T-helper 1 cell treated with Interleukin-12 subunit alpha and Interleukin-12 subunit beta and Interleukin-4 antibody, amounts not matched to agents 30 ng/mL and 1 ng/mL, for 36 hours (primary cell): ENCODE data around the gene GNAI3. TPM values are rescaled to one million over a fixed set of nuclear protein-coding genes. Genes with fewer than 3 reads are reported as not detected.

Experiments used
- intact Hi-C: fragments of 100-400 bp; cut with micrococcal nuclease; formaldehyde crosslinking; loops from one replicate; pipeline ENCODE4 v1.15.1; 2024
- total RNA-seq: library from RNA; stranded (reverse); gene quantifications from 2 replicates; pipeline ENCODE4 v1.2.3, GENCODE V29; 2022

Gene GNAI3
- total RNA-seq, 1 donor from 2014 or later = 10.0 TPM

GRCh38 chr1:109589177-109589576, 40.8 kb downstream of the GNAI3 start:
- intact Hi-C loops = no loop called here

- intact Hi-C loops = no loop called here
These were observed 41.3 kb downstream of the GNAI3 start for GRCh38 chr1:109589679-109590078.

GRCh38 chr1:109592916-109593315, 44.5 kb downstream of the GNAI3 start:
- intact Hi-C loops = no loop called here

- intact Hi-C loops = no loop called here
These were observed 47.1 kb downstream of the GNAI3 start for GRCh38 chr1:109595531-109595930.

- intact Hi-C loops = no loop called here
These were observed 49.7 kb downstream of the GNAI3 start for GRCh38 chr1:109598156-109598555.

- intact Hi-C loops = no loop called here
These were observed 50.2 kb downstream of the GNAI3 start for GRCh38 chr1:109598655-109599054.

- intact Hi-C loops = no loop called here
These were observed 54.8 kb downstream of the GNAI3 start for GRCh38 chr1:109603229-109603628.

- intact Hi-C loops = no loop called here
These were observed 57.0 kb downstream of the GNAI3 start for GRCh38 chr1:109605381-109605780.

- intact Hi-C loops = loop anchor here (10.0 kb wide), 1 partner anchor 365 kb away; the partner anchor contains the start of gene CELSR2
These were observed 61.5 kb downstream of the GNAI3 start for GRCh38 chr1:109609881-109610280.

GRCh38 chr1:109610609-109611307, 62.3 kb downstream of the GNAI3 start:
- intact Hi-C loops = loop anchor here (10.0 kb wide), 1 partner anchor 366 kb away; the partner anchor contains the start of gene CELSR2

GRCh38 chr1:109611308-109611990, 63.0 kb downstream of the GNAI3 start:
- intact Hi-C loops = loop anchor here (10.0 kb wide), 1 partner anchor 367 kb away; the partner anchor contains the start of gene CELSR2

- intact Hi-C loops = loop anchor here (10.0 kb wide), 1 partner anchor 369 kb away; the partner anchor contains the start of gene CELSR2
These were observed 65.1 kb downstream of the GNAI3 start for GRCh38 chr1:109613361-109614147.

GRCh38 chr1:109615879-109616278, 67.5 kb downstream of the GNAI3 start:
- intact Hi-C loops = loop anchor here (10.0 kb wide), 1 partner anchor 371 kb away; the partner anchor contains the start of gene CELSR2

GRCh38 chr1:109616391-109616790, 68.0 kb downstream of the GNAI3 start:
- intact Hi-C loops = loop anchor here (10.0 kb wide), 1 partner anchor 372 kb away; the partner anchor contains the start of gene CELSR2

GRCh38 chr1:109617291-109617801, 68.9 kb downstream of the GNAI3 start:
- intact Hi-C loops = loop anchor here (10.0 kb wide), 1 partner anchor 373 kb away; the partner anchor contains the start of gene CELSR2

- intact Hi-C loops = loop anchor here (1.0 to 10.0 kb wide), 4 partner anchors 21 to 374 kb away; partner anchors contain the start of genes CELSR2, GNAI3 and PSMA5
These were observed 70.5 kb downstream of the GNAI3 start for GRCh38 chr1:109618661-109619575.

- intact Hi-C loops = loop anchor here (1.0 to 10.0 kb wide), 13 partner anchors 21 to 719 kb away; partner anchors contain the start of genes AHCYL1, ATXN7L2, CELSR2 and CYB561D1
These were observed 71.4 kb downstream of the GNAI3 start, which contains the start of the genes AMPD2 and GNAT2 for GRCh38 chr1:109619576-109620400. AMPD2 (plus strand) TSS chr1:109619837; CDS start chr1:109621176, 1,339 bp downstream. GNAT2 (minus strand) TSS chr1:109619616; CDS start chr1:109612870, 6,746 bp downstream.

GRCh38 chr1:109620401-109620791, 72.0 kb downstream of the GNAI3 start:
- intact Hi-C loops = loop anchor here (1.0 to 2.0 kb wide), 9 partner anchors 36 to 718 kb away; partner anchors contain the start of genes AHCYL1, ATXN7L2, CYB561D1 and GSTM1
